ENCODE results near the gene PRSS33. TPM values are rescaled to one million over a fixed set of nuclear protein-coding genes. Genes with fewer than 3 reads are reported as not detected.

The PRSS33 gene
- polyA plus RNA-seq, 1 of the 3 experiments (the other 2 are of a cell fraction) = not detected

DNA sequence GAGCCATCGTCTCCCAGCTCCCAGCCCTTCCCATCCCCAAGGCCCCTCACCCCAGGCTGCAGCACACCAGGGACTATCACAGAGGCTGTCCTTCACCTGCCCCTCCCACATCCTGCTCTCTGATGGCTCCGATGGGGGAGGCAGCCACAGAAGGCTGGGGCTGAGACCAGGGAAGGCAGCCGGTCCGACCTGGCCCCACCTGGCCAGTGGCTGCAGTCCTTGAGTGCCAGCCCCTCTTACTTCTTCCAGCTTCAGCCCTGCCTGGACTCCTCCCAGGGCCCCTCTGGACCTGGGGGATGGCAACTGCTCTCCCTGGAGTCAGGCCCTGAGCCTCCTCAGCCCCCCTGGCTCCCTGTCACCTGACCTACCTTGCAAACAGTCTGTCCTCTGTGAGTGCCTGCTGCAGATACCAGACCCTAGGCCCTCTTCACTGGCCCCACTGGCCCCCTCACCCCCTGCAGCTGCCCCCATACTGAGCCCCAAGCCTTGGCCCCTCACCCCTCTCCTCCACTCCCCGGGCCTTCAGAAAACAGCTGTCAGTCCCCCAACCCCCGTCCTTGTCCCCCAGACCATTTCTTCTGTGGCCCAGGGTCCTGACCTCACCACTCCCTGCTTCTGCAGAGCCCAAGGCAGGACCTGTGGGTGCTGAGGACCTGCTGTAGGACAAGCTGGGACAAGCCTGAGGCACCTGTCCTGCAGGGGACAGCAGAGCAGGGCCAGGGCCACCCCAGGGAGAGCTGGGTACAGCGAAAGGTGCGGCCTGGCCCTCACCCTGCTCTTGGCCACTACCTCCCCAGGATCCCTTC, 47.5 kb downstream of the PRSS33 start:
- Histone ChIP-seq H3K9ac (no peak overlapping the region), H3K27ac (ENCODE audit: low read depth in 2 of 2, low read length in 1 of 2) (no peak overlapping the region), H3K4me1 (ENCODE audit: control insufficient read depth in 1 of 2, insufficient read depth in 2 of 2, low read depth in 1 of 2, low read length in 1 of 2) (no peaks in the 10 kb centered on the region; a peak in 1 of 4 replicates), H3K27me3 (ENCODE audit: insufficient read depth) (no peaks in the 10 kb centered on the region), H4K20me1 (ENCODE audit: insufficient read depth) (no peaks in the 10 kb centered on the region), H3K36me3 (replicated peaks in 1 of 2; ENCODE audit: control insufficient read depth in 1 of 2, insufficient read depth in 2 of 2, low read length in 1 of 2) (no peaks in the 10 kb centered on the region), H3K4me3 (ENCODE audit: low read depth in 2 of 2, low read length in 1 of 2) (no peak overlapping the region), H3K9me3 (no peaks in the 10 kb centered on the region), H3K4me2 (no peak overlapping the region), H3F3A (replicated peaks; ENCODE audit: insufficient read depth) (no peaks in the 10 kb centered on the region), H3K9me2 (no peaks in the 10 kb centered on the region), H2AFZ (ENCODE audit: low read depth) (no peak overlapping the region), H3K79me2 (ENCODE audit: insufficient read depth) (no peaks in the 10 kb centered on the region)
- TF ChIP-seq, protein P1, sequence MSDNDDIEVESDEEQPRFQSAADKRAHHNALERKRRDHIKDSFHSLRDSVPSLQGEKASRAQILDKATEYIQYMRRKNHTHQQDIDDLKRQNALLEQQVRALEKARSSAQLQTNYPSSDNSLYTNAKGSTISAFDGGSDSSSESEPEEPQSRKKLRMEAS (IDR thresholded peaks at IDR 0.05; ENCODE audit: low read depth) = no peak
- POLR2A ChIA-PET = interaction anchor here (0.6 kb wide), 1 partner anchor 121 kb away, joined by 3 read pairs; no protein-coding TSS in a partner anchor
- 77% methylated on average over 6 of the region's 8 CpGs for WGBS (ENCODE audit: low lambda C conversion rate)
- CTCF ChIA-PET = no interaction called here
- no peak for DNase-seq

DNA sequence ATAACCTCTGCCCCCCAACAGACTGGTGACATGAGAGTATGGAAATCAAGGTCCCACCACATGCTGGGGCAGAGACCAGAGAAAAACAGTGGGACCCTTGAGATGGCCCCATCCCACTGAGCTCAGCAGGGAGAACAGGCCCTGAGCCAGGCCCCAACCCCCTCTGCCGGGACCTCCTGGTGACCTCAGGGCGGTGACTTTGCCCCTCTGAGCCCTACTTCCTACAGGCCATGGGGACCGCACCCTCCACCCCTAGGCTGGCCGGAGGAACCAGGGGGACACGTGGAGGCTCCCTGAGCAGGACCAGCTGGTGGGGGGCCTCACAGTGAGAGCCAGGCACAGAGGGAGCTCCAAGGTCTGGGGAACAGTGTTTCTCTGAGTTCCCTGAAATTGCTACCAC, 48.7 kb downstream of the PRSS33 start:
- Histone ChIP-seq H4K20me1 (ENCODE audit: insufficient read depth) (no peaks in the 10 kb centered on the region), H3F3A (replicated peaks; ENCODE audit: insufficient read depth) (no peaks in the 10 kb centered on the region), H3K9me3 (no peaks in the 10 kb centered on the region), H3K9me2 (no peaks in the 10 kb centered on the region), H3K36me3 (replicated peaks in 1 of 2; ENCODE audit: control insufficient read depth in 1 of 2, insufficient read depth in 2 of 2, low read length in 1 of 2) (no peaks in the 10 kb centered on the region), H3K9ac (no peak overlapping the region), H3K27ac (ENCODE audit: low read depth in 2 of 2, low read length in 1 of 2) (no peak overlapping the region), H3K27me3 (ENCODE audit: insufficient read depth) (no peaks in the 10 kb centered on the region), H3K4me3 (ENCODE audit: low read depth in 2 of 2, low read length in 1 of 2) (no peak overlapping the region), H2AFZ (ENCODE audit: low read depth) (no peak overlapping the region), H3K4me1 (ENCODE audit: control insufficient read depth in 1 of 2, insufficient read depth in 2 of 2, low read depth in 1 of 2, low read length in 1 of 2) (no peaks in the 10 kb centered on the region; a peak in 1 of 4 replicates), H3K79me2 (ENCODE audit: insufficient read depth) (no peaks in the 10 kb centered on the region), H3K4me2 (no peak overlapping the region)
- ChIA-PET POLR2A (no interaction called here), CTCF (no interaction called here)
- no peak for DNase-seq
- WGBS (ENCODE audit: low lambda C conversion rate) = no CpG with 5 or more reads among the region's 5 CpGs
- no peak for TF ChIP-seq TEAD4 (IDR thresholded peaks at IDR 0.05; ENCODE audit: borderline replicate concordance, insufficient read depth)

DNA sequence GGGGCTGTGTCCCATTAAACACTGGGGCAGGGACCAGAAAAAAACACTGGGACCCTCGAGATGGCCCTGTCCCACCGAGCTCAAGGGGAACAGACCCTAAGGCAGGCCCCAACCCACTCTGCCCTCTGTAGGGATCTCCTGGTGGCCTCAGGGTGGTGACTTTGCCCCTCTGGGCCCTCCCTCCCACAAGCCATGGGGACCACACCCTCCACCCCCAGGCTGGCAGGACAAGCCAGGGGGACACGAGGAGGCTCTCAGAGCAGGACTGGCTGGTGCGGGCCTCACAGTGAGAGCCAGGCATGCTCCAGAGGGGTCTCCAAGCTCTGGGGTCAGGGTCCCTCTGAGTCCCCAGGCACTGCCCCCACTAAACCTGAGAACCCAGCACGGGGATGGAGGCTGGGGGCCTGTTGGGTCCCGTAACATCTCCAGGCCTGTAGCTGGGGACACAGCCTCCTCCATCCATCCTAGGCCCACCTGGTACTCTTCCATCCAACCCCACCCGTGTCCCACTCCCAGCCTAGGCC, 49.4 kb downstream of the PRSS33 start:
- Histone ChIP-seq H3K4me1 (ENCODE audit: control insufficient read depth in 1 of 2, insufficient read depth in 2 of 2, low read depth in 1 of 2, low read length in 1 of 2) (no peaks in the 10 kb centered on the region; a peak in 1 of 4 replicates), H3K79me2 (ENCODE audit: insufficient read depth) (no peaks in the 10 kb centered on the region), H3K9me2 (no peaks in the 10 kb centered on the region), H3K4me2 (no peak overlapping the region), H3K9me3 (no peaks in the 10 kb centered on the region), H3K9ac (no peak overlapping the region), H3F3A (replicated peaks; ENCODE audit: insufficient read depth) (no peaks in the 10 kb centered on the region), H3K36me3 (replicated peaks in 1 of 2; ENCODE audit: control insufficient read depth in 1 of 2, insufficient read depth in 2 of 2, low read length in 1 of 2) (no peaks in the 10 kb centered on the region), H2AFZ (ENCODE audit: low read depth) (no peak overlapping the region), H3K27ac (ENCODE audit: low read depth in 2 of 2, low read length in 1 of 2) (no peak overlapping the region), H4K20me1 (ENCODE audit: insufficient read depth) (no peaks in the 10 kb centered on the region), H3K27me3 (ENCODE audit: insufficient read depth) (no peaks in the 10 kb centered on the region), H3K4me3 (ENCODE audit: low read depth in 2 of 2, low read length in 1 of 2) (no peak overlapping the region)
- CTCF ChIA-PET = no interaction called here
- POLR2A ChIA-PET = no interaction called here
- 58% methylated on average over 4 of the region's 7 CpGs for WGBS (ENCODE audit: low lambda C conversion rate)
- no peak for DNase-seq
- TF ChIP-seq, protein P2, sequence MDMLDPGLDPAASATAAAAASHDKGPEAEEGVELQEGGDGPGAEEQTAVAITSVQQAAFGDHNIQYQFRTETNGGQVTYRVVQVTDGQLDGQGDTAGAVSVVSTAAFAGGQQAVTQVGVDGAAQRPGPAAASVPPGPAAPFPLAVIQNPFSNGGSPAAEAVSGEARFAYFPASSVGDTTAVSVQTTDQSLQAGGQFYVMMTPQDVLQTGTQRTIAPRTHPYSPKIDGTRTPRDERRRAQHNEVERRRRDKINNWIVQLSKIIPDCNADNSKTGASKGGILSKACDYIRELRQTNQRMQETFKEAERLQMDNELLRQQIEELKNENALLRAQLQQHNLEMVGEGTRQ (IDR thresholded peaks at IDR 0.05; ENCODE audit: borderline replicate concordance, low read depth, low read length) = no peak
- TF ChIP-seq RCOR1 (IDR thresholded peaks at IDR 0.05; ENCODE audit: low read length) (no peak), FOXM1 (IDR thresholded peaks at IDR 0.05; ENCODE audit: low read depth) (no peak), GATA2 (CRISPR knock-in tag; IDR thresholded peaks at IDR 0.05) (no peak)

All from SK-N-SH (cell line).